HG02588 (cell line): ENCODE data around the gene GOLGA1.

Experiments
- ATAC-seq: cut with Tn5 transposase; IDR thresholded peaks from one replicate; pipeline ENCODE4 v1.9.1; 2021; ENCODE audit warnings: mild to moderate bottlenecking, moderate library complexity; ENCODE audit not compliant: unreplicated experiment

GOLGA1 gene

DNA sequence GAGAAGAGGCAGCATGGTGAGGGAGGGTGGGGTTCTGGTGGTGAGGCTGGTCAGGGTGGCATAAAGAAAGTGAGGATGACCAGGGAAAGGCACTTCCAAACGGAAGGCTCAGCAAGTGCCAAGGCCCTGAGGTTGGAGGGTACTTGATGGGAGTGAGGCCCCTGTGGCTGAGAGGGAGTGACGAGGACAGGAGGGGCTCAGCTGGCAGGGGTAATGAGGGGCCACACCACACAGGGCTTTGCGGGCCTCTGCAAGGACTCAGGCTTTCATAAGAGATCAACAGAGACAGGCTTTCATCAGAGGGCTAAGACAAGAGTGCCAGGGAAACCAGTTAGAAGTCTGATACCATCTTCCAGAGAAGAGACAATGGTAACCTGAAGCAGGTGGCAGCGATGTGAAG is 55.3 kb downstream of the GOLGA1 start:
- no peak for ATAC-seq

DNA sequence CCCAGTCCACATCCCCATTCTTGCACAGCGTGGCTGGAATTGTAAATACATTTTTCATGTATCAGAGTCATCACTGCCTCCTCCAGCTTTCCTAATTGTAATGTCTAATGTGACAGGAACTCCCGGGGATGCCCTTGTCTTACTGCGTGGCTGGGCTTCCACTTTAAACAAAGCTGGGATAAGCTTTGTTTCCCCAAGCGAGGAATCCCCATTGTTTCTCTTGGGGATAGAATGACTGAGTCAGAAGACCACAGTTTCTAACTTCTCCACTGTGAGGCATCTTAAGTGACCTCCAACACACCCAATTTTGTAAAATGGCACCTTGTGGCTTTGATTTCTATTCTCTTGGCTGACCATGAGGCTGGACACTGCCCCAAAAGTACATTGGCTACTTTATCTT is 56.5 kb downstream of the GOLGA1 start:
- ATAC-seq = no peak

DNA sequence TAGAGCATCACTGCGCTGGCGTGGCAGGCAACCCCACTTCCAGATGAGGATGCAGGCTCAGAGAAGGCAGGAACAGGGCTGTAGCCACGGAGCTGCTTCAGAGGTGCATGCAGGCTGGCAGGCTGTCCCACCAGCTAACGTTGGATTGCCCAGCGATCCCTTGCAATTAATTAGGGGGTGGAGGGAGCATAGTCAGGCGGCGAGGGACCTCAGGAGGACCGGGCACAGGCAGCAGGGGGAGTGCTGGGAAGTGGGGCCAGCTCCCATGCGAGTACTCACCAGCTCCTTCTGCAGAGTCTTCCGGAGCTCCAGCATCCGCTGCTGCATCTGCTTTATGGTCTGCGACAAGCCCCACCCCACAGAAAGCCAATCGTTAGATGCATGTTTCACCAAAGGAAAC is 58.7 kb downstream of the GOLGA1 start:
- no peak for ATAC-seq

DNA sequence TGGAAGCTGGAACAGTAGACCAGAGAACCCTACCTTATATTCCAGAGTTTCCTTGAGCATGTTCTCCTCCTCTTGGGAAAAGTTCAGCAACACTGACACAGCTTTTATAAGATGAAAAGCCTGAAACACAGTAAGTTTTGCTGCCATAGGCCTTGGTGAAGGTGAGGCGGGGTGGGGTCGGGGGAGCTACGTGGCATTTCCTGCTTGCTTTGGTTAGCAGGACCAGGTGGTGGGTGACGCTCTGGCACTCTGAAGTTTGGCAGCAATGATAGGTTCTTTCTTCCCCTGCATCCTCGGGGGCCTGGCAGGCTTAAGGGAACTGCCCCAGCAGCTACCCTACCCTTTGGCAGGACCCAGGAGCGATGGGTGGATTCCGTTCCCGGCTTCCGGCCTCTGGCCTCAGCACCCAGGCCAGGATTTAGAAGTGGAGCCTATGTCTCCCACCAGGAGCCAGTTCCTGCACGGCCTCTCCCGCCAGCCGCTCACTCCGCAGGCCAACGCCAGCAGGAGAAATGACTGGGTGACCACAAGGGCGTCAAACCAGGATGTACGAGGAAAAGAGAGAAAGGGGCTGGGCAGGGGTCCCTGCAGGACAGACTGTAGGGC is 59.6 kb downstream of the GOLGA1 start:
- ATAC-seq = no peak

DNA sequence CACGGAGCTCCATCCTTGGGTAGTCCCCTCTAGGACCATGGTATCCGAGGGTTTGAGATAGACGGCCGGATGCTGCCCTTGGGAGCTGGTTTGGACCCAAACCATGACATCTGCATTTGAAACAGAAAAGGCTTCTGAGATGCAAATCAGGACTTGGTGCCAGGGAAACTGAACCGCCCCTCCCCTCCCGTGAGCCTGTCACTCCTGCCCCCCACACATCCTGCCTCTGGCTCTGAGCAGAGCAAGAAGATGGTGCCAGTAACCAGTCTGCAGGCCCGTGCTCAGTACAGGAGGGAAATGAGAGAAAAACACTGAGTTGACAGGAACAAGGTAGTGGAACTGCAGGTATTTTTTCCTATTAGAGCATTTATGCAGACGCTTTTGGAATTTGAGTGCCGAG is 60.4 kb downstream of the GOLGA1 start:
- ATAC-seq = no peak

DNA sequence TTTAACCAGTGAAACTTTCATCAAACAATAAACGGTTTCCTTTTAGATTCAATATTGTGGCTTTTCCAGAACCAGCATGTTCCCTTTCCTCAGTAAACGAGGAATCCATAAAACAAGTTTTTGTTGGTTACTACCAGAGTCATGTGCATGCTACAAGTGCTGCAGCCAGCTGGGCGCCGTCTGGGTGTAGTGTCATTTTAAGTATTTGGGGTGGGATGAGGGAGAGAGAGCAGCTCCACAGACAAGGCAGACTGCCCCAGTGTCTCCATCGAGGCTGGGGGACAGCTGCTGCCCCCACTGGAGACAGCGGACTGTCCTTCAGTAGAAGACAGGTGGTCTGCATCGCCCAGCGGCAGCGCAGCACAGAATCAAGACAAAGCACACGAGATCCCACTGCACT is 61.7 kb downstream of the GOLGA1 start:
- ATAC-seq = no peak

DNA sequence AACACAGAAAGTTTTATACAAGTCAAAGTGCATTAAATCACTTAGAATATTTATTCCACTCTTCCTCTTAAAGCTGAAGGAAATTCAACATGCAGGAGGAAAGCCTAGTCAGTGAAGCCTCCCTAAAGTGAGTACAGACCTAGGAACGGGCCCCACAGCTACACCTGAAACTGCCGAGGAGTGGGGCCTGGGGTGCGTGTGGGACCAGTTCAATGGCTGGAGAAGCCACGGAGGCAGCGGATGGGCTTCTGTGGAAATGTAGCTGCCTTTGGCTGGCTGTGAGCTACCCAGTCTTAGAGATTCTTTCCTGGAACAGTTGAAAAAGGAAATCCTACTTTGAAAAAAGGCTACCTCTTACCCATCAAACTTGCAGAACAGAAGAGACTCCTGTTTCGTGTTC is 62.4 kb downstream of the GOLGA1 start:
- ATAC-seq = no peak

DNA sequence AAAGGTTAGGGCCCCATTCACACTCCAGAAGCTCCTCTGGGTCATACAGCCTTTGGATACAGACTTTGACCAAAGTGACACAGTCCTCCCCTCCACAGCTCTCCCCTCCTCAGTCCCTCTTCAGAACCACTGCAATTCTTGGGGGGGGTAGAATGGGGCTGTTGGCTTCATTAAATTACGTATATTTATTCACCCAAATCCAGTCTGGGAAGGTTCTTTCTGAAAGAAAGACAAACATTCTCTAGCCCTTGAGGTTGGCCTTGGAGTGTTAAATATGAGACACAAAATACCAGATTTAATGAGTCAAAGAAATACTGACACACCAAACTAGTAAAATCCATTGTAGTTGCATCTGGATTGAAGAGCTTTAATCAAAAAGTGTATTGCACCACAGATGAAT is 62.9 kb downstream of the GOLGA1 start:
- no peak for ATAC-seq

DNA sequence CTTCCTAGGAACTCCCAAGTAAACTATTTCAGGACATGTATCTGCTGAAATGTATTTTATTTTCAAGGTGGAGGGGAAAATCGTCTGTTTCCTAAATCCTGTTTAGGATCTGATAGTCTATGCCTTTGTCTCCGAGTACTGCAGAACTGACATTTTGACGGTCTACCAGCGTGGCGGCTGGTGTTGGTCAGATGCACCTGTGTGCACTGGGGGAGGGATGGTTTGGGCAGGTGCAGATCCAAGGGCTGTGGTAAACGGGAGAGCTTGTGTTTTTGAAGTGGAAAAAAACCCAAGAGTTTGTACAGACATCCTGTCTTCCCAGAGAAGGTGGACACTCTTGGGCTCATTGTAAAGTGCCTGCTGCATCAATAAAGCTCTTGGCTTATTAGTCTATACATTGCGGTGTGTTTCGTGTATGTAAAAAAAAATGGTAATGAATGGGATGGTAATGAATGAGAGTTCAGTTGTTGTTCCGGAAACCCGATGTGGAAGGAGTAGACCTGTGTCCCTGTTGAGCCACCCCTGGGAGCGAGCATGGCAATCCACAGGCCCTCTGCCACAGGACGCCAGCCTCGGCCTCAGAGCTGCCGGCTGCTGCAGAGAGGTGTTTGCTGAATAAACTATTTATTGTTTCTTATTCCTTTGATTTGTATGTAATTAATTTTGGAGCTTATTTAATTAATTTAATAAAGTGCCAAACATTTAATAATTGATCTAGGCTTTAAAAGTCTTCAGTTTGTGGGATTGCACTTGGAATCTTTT is 63.7 kb downstream of the GOLGA1 start:
- no peak for ATAC-seq

DNA sequence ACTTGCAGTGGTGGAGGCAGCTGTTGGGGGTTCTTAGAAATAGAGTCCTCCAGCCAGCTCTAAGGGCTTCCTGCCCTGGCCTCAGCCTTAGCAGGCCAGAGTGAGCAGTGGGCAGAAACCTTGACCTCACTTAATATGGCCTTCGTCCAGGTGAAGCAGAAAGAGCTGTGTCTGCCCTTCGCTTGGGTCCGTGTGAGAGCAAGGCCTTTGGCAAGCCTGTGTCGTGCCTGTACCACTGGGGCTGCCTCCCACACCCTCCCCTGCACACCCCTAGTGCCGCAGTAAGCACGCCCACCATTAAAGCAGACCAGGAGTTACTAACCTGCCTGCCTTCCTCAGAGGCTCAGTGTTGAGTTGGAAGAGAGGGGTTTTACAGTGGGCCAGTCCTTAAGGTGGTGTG is 65.4 kb downstream of the GOLGA1 start:
- no peak for ATAC-seq

DNA sequence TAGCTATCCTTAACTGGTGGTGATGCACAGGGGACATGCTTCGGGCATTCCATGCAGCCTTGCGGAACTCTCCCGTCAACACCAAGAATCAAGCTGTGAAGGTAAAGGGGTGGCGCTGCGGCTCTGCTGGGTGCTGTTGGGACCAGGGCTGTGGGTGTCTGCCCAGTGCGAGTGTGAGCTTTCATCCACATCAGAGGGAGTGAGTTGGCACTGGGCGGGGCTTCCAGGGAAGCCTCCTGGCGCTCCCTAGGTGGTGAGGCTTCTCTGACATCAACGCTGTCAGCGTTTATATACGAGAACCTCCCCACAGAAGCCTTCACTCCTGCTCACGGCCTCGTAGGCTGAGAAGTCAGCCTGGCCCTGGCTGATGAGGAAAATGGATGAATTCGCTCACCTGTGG is 67.2 kb downstream of the GOLGA1 start:
- no peak for ATAC-seq

DNA sequence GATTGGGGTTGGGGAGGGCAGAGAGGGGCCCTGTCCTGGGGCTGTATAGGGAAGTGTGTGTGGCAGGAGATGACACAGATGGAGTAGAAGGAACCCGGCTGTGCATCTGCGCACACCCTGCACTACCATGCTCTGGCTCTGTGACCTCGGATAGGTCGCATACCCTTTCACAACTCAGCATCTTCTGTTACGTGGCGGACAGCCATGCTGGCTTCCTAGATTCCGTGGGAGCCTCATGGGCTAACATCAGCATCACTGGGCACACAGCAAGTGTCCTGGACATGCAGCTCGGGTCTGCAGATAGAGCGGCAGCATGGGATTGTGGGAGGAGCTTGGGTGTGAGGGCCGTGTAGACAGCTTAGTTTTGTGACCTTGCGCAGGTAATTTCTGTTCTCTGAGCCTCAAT is 69.7 kb downstream of the GOLGA1 start:
- ATAC-seq = no peak

DNA sequence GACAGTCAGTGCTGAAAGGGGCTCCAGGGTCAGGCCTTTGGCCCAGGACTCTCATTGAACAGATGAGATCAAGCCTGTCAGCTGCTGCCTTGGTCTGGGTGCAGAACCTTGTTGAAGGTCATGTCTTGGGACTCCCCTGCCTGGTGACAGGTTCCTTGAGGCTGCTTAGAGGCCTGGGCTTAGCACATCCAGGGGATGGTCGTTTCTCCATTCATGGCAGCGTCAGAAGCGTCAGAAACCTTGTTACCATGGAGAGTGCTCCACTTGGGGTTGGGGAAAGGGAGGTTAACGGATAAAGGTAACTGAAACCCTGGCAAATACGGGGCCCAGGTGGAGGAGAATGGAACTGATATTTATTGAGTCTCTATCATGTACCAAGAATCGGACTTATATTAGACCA is 70.2 kb downstream of the GOLGA1 start:
- ATAC-seq = no peak

DNA sequence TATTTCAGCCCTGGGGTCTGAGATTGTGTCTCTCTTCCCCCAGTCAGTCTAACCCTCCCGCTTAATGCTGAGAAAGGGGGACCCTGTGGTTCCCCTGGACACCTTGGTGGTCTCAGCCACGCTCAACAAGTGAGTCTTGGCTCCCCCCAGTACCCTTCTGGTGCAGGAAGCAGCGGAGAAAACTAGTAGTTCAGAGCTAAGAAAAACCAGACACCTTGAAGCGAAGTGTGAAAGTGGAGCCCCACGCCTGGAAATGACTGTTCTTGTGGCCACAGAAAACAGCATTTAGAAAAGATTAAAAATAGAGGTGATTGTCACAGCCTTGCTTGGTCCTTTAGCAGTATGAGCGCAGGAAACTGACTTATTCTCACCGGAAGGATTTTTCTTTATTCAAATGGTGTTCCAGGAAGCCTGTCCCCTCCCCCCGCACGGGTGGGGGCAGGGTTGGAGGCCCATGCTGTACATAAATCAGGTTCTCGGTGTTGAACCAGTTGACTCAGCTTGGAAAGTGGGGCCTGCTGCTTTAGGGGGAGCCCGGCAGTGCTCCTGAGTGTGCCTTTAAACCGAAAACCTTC is 70.8 kb downstream of the GOLGA1 start:
- ATAC-seq = peak; percentile 40

DNA sequence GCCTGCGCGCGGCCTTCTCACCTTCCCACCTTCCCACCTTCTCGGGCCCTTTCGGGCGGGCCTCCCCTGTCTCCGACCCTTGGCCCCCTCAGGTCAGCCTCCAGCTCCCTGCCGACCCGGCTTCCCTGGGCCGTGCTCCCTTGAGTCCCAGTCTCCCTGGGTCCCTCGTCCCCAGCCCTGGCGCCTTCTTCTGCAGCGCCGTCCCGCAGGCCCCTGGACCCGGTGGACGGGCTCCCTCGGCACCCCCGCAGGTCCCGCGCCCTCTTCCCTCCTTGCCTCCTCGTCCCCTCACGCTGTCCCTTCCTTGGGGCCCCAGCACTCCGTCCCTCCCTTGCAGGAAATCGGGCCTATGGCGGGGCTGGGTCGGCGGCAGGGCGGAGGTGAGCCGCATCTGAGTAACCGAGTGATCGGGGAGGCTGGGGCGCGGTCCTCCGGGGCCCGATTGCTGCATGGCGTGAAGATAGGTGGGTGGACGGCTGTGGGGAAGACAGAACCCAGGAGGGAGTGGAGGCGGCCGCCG is 71.4 kb downstream of the GOLGA1 start:
- ATAC-seq = peak; percentile 9

DNA sequence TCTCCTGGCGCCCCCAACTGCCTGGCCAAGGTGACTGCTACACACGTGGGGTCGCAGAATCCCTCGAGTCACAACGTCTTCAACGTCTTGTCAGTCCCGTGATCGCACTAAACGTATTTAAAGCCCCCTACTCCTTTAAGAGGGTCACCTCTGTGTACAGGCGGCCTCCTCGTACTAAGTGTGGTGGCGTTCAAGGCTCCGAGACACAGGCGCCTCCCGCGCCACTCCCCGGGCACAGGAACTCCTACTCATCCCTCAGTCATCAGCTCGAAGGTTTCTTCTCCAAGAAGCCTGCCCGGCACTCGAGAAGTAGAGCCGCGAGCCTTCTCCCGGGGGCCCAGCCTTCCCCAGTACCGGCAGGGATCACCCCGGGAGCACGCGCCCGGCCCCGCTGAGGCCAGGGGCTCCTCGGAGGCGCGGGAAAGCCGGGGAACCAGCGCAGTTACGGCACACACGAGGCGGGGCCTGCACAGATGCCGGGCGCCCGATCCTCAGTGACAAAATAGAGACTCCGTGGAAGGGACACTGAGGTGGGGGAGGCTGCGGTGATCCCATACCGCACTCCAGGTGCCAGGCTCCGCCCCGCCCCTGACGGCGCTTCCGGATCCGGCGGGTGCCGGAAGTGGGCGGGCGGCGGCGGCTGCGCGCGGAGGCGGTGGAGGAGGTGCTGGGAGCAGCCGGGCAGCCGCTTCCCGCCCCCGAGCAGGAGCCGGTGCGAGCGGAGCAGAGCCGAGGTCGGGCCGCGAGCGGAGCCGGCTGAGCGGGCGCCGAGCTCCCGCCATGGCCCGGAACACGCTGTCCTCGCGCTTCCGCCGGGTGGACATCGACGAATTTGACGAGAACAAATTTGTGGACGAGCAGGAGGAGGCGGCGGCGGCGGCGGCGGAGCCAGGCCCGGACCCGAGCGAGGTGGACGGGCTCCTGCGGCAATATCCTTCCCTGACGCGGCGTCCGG is 72.1 kb downstream of the GOLGA1 start:
- peak; percentile 56 for ATAC-seq

DNA sequence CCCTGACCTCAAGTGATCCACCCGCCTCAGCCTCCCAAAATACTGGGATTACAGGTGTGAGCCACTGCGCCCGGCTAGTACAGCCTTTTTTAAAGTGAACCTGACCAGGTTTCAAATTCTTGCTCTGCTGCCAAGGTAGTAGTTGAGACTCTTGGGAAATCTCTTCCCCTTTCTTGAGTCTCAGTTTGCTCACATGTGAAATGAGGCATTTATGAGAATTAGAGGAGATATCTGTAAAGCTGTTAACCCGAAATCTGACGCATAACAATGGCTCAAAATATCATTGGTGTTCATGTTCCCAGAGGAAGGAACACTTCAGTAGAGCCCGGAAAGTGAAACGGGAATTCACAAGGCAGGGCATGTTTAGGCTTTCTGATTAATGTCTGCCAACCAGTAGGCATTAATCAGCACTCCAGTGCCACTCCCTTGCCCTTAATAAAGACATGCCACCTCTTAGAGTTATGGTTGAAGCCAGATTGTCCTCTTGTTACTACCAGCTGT is 77.5 kb downstream of the GOLGA1 start:
- no peak for ATAC-seq

DNA sequence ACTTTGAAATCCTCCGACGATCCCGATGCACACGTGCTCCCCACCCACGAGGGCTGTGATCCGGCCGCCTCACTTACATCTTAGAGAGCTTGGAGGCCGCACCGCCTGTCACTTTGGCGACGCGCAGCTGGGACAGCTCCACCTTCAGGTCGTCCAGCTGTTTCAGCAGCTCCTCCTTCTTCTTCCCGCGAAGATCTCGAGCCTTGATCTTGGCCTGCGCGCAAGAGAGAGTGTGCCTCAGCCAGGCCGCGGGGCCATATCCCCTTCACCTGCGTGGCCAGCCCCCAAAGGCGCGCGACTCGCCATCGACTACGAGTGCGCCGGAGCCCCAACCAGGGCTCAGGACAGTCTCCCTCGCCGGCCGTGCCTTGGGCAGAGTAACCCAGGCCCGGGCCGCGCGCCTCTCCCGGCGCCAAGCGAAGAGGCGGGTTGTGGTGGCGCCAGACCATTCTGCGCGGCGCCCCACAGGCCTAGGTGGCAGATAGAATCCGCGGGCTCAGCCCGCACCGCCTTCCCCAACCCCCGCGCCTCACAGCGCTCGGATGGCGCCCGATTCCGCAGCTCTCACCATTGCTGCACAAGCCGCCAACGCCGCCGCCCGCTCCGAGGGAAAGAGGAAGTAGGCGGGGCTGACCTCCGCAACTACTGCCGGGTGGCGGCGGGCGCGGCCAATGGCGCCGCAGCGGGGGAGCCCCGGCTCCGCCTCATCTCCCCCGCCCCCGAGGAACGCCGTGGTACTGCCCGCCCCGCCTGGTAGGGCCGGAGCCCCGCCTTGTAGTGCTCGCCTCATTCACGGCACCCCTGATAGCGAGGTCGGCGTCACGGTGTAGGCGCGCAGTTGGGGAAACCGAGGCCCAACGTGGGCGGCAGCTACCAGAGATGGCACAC is 79.3 kb downstream of the GOLGA1 start, which contains the start of the genes ARPC5L and RPL35:
Gene ARPC5L (plus strand): TSS at position 789 of the 888 bp plus-strand sequence. CDS start 7,161 bp downstream, outside the sequence.
Gene RPL35 (minus strand): TSS at position 616 of the 888 bp plus-strand sequence. CDS start 45 bp downstream, at position 571.
- peak; percentile 89 for ATAC-seq

DNA sequence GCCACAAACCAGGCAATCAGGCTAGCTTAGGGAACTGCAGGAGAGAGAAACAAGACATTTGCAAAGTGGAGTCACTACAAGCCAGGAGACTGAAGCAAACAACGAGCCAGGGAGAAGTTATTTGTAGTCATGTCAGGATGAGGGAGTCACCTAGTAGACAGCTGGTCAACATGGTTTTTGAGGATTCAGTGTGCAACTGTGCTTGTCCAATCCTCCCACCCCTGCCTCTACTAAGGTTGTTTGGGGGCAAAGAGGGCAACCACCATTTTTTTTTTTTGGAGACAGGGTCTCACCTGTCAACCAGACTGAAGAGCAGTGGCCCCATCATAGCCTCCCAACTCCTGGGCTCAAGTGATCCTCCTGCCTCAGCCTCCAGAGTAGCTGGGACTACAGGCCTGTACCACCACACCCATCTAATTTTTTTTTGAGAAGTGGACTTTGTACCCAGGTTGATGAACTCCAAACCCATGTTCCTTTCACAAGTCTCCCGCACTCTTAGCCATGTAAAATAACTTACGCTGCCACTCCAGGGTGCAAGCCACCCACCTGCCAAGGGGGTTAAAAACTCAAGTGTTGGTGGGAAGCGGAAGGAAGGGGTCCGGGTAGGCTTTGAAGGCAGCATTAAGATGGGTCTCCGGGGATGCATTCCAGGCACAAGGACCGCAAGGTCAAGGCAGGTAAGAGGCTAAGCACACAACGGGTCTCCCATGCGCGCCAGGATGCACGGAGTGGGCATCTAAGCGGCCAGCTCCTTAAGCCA is 80.1 kb downstream of the GOLGA1 start:
- no peak for ATAC-seq
